HCT116 (cell line): ENCODE data around the gene NEDD4L.

Experiments
- CBX3 ChIP-seq: IDR thresholded peaks from 2 replicates; pipeline ENCODE4 v1.6.1; 2012; ENCODE audit warnings: low read depth
- CTCF ChIP-seq, 3 experiments: fragments of 200-600 bp in 1 of 3; sonication (generic) in 1 of 3; IDR thresholded peaks in 2 of 3; conservative IDR thresholded peaks in 1 of 3; 2 replicates each; pipeline ENCODE4 v1.5.1; 2012 to 2017; ENCODE audit warnings: low read depth in 2 of 3, low read length in 2 of 3, antibody characterized with exemption in 1 of 3, borderline replicate concordance in 1 of 3, control low read depth in 1 of 3, mild to moderate bottlenecking in 1 of 3, mixed read lengths in 1 of 3, mixed run types in 1 of 3, moderate library complexity in 1 of 3; ENCODE audit not compliant: insufficient read depth in 1 of 3
- EZH2 ChIP-seq: fragments of 200-600 bp; sonication (generic); IDR thresholded peaks from 2 replicates; pipeline ENCODE4 v1.6.1; 2017; ENCODE audit warnings: antibody characterized with exemption, mixed run types
- EZH2phosphoT487 ChIP-seq: fragments of 200-600 bp; IDR thresholded peaks from 2 replicates; pipeline ENCODE4 v1.6.1; 2018; ENCODE audit warnings: antibody characterized with exemption, borderline replicate concordance
- POLR2A ChIP-seq: IDR thresholded peaks from 2 replicates; pipeline ENCODE4 v1.7.0; 2011; ENCODE audit warnings: borderline replicate concordance; ENCODE audit not compliant: insufficient read depth, insufficient read length; ENCODE audit errors: extremely low read depth
- POLR2AphosphoS5 ChIP-seq: IDR thresholded peaks from 2 replicates; pipeline ENCODE4 v1.6.1; 2011; ENCODE audit warnings: mild to moderate bottlenecking, low read depth, low read length, moderate library complexity
- REST ChIP-seq: IDR thresholded peaks from 2 replicates; pipeline ENCODE4 v1.6.1; 2012; ENCODE audit warnings: low read depth
- SIN3A ChIP-seq: IDR thresholded peaks from 2 replicates; pipeline ENCODE4 v1.6.1; 2012; ENCODE audit warnings: low read depth
- ZNF274 ChIP-seq: fragments of 200-500 bp; sonication (Bioruptor generic); IDR thresholded peaks from 2 replicates; pipeline ENCODE4 v1.6.1; 2014; ENCODE audit warnings: mild to moderate bottlenecking, low read depth, low read length, inconsistent platforms

GRCh38 chr18:58097907-58098166 lies 53.8 kb downstream of the NEDD4L start:
- TF ChIP-seq POLR2A (no peak), CTCF (IDR thresholded peaks at IDR 0.05 in 2 of 3, conservative IDR thresholded peaks at IDR 0.05 in 1 of 3; ENCODE audit: borderline replicate concordance in 1 of 3, insufficient read depth in 1 of 3, low read depth in 2 of 3, low read length in 2 of 3) (no peak), EZH2phosphoT487 (no peak), EZH2 (no peak), CBX3 (no peak), POLR2AphosphoS5 (no peak), SIN3A (no peak), REST (no peak), ZNF274 (no peak)
